ENCODE results near the gene LONRF3.

LONRF3 gene

GRCh38 chrX:118974088-118974907, at the start of gene LONRF3:
TSS of gene LONRF3 (plus strand) at chrX:118974618. CDS start at chrX:118974781, 163 bp downstream.
- peak; percentile 79 for DNase-seq

- DNase-seq = no peak
These were observed 46.3 kb upstream of the LONRF3 start for GRCh38 chrX:118928151-118928550.

- DNase-seq = no peak
These were observed 39.1 kb upstream of the LONRF3 start for GRCh38 chrX:118935352-118935751.

- DNase-seq = no peak
These were observed 33.3 kb upstream of the LONRF3 start for GRCh38 chrX:118941147-118941546.

GRCh38 chrX:118943102-118943501, 31.3 kb upstream of the LONRF3 start:
- DNase-seq = no peak

- no peak for DNase-seq
These were observed 28.5 kb upstream of the LONRF3 start for GRCh38 chrX:118945921-118946320.

GRCh38 chrX:118948270-118948669, 26.1 kb upstream of the LONRF3 start:
- no peak for DNase-seq

- DNase-seq = no peak
These were observed 12.4 kb upstream of the LONRF3 start for GRCh38 chrX:118961866-118962560.

GRCh38 chrX:118963159-118963558, 11.3 kb upstream of the LONRF3 start:
- DNase-seq = no peak

- no peak for DNase-seq
These were observed 10.2 kb upstream of the LONRF3 start for GRCh38 chrX:118964252-118964651.

GRCh38 chrX:118965395-118965794, 9.0 kb upstream of the LONRF3 start:
- DNase-seq = no peak

GRCh38 chrX:118968031-118968430, 6.4 kb upstream of the LONRF3 start:
- no peak for DNase-seq

- no peak for DNase-seq
These were observed 2.9 kb upstream of the LONRF3 start for GRCh38 chrX:118971552-118971951.

GRCh38 chrX:118973389-118974087, 880 bp upstream of the LONRF3 start:
- no peak for DNase-seq

GRCh38 chrX:118974908-118975671, 672 bp downstream of the LONRF3 start:
- peak; percentile 48 for DNase-seq

- DNase-seq = peak; percentile 78
These were observed 1.6 kb downstream of the LONRF3 start for GRCh38 chrX:118975831-118976598.

GRCh38 chrX:118976599-118977340, 2.4 kb downstream of the LONRF3 start:
- DNase-seq = peak; percentile 16

- DNase-seq = no peak
These were observed 3.0 kb downstream of the LONRF3 start for GRCh38 chrX:118977424-118977823.

GRCh38 chrX:118978451-118978850, 4.0 kb downstream of the LONRF3 start:
- no peak for DNase-seq

GRCh38 chrX:118980761-118981160, 6.3 kb downstream of the LONRF3 start:
- no peak for DNase-seq

- no peak for DNase-seq
These were observed 9.1 kb downstream of the LONRF3 start for GRCh38 chrX:118983513-118983912.

All from CD4-positive, alpha-beta T cell treated with Interferon gamma for 1 hour (primary cell).